PC-3 (cell line): ENCODE data around the gene FPGS. TPM values are rescaled to one million over a fixed set of nuclear protein-coding genes. Genes with fewer than 3 reads are reported as not detected.

ENCODE experiments used
- ATAC-seq: fragments of 200-7000 bp; cut with Tn5 transposase; 2 replicates; pipeline ENCODE4 v1.9.1; 2020; ENCODE audit warnings: mild to moderate bottlenecking, moderate library complexity
- BruUV-seq: library from RNA; stranded (reverse); fragments of 400-500 nt; replicated peaks from 2 replicates; lab custom pipeline; 2021; lab: Mats Ljungman, UMichigan
- CTCF ChIA-PET: fragments of 300-600 bp; sonication (Branson Sonifier 250); formaldehyde crosslinking; loops from one replicate; lab custom pipeline; 2022; ENCODE audit warnings: antibody characterized with exemption; lab: Charles Lee
- POLR2A ChIA-PET: fragments of 300-600 bp; sonication (Branson Sonifier 250); formaldehyde crosslinking; loops from one replicate; lab custom pipeline; 2022; ENCODE audit warnings: antibody characterized with exemption; ENCODE audit not compliant: unreplicated experiment; lab: Charles Lee
- DNase-seq: peaks from one replicate; pipeline ENCODE4 v3.0.0-alpha.2; 2015
- H2AFZ ChIP-seq: fragments of 300-600 bp; sonication (generic); 2 replicates; pipeline ENCODE4 v1.6.0; 2016; ENCODE audit warnings: antibody characterized with exemption, low read length
- H3F3A ChIP-seq: fragments of 300-600 bp; sonication (generic); one replicate; pipeline ENCODE4 v1.6.0; 2017; ENCODE audit warnings: antibody characterized with exemption, low read length, control low read depth, mild to moderate bottlenecking; ENCODE audit not compliant: unreplicated experiment
- H3K27ac ChIP-seq: fragments of 300-600 bp; sonication (generic); 2 replicates; pipeline ENCODE4 v1.5.1; 2016; ENCODE audit warnings: mild to moderate bottlenecking, low read length
- H3K27me3 ChIP-seq: fragments of 300-600 bp; sonication (generic); 2 replicates; pipeline ENCODE4 v1.6.1; 2016; ENCODE audit warnings: low read length, mixed read lengths
- H3K36me3 ChIP-seq: fragments of 300-600 bp; sonication (generic); 2 replicates; pipeline ENCODE4 v1.6.1; 2016; ENCODE audit warnings: low read depth, mixed run types, low read length, mixed read lengths
- H3K4me1 ChIP-seq: fragments of 300-600 bp; sonication (generic); 2 replicates; pipeline ENCODE4 v1.5.1; 2016; ENCODE audit warnings: low read length; ENCODE audit not compliant: insufficient read depth
- H3K4me2 ChIP-seq: fragments of 300-600 bp; sonication (generic); 2 replicates; pipeline ENCODE4 v1.6.0; 2016; ENCODE audit warnings: low read length
- H3K4me3 ChIP-seq: fragments of 300-600 bp; sonication (generic); 2 replicates; pipeline ENCODE4 v1.5.1; 2016; ENCODE audit warnings: mild to moderate bottlenecking, low read length, mixed read lengths
- H3K79me2 ChIP-seq: fragments of 300-600 bp; sonication (generic); 2 replicates; pipeline ENCODE4 v1.6.1; 2017; ENCODE audit warnings: low read length, mixed read lengths
- H3K9ac ChIP-seq: fragments of 300-600 bp; sonication (generic); 2 replicates; pipeline ENCODE4 v1.6.0; 2016; ENCODE audit warnings: mild to moderate bottlenecking, low read length
- H3K9me2 ChIP-seq: fragments of 300-600 bp; sonication (generic); replicated peaks from 2 replicates; pipeline ENCODE4 v1.6.1; 2016; ENCODE audit warnings: mixed run types, low read length, mixed read lengths
- H3K9me3 ChIP-seq: fragments of 300-600 bp; sonication (generic); 2 replicates; pipeline ENCODE4 v1.6.1; 2016; ENCODE audit warnings: low read length, mixed read lengths
- H4K20me1 ChIP-seq: fragments of 300-600 bp; sonication (generic); 2 replicates; pipeline ENCODE4 v1.6.1; 2016; ENCODE audit warnings: low read length, mixed read lengths
- EZH2 ChIP-seq: fragments of 300-600 bp; sonication (generic); IDR thresholded peaks from one replicate; pipeline ENCODE4 v1.6.1; 2017; ENCODE audit warnings: antibody characterized with exemption, mild to moderate bottlenecking, low read length; ENCODE audit not compliant: unreplicated experiment
- EZH2phosphoT487 ChIP-seq: fragments of 300-600 bp; sonication (generic); IDR thresholded peaks from 2 replicates; pipeline ENCODE4 v1.6.1; 2018; ENCODE audit warnings: mild to moderate bottlenecking, antibody characterized with exemption, low read length, borderline replicate concordance
- intact Hi-C: fragments of 100-400 bp; cut with micrococcal nuclease; formaldehyde crosslinking; loops from 2 replicates; pipeline ENCODE4 v1.9.0; 2023
- total RNA-seq: library from RNA; depleted of rRNA; stranded (reverse); fragments of >200 nt; gene quantifications from 2 replicates; pipeline ENCODE4 v1.2.3, GENCODE V29; 2014
- TF ChIP-seq, protein P1 (sequence below): fragments of 300-600 bp; sonication (generic); conservative IDR thresholded peaks from 2 replicates; pipeline ENCODE4 v1.5.1; 2017; ENCODE audit warnings: antibody characterized with exemption, low read depth, mild to moderate bottlenecking, low read length

The FPGS gene
- total RNA-seq, 1 experiment from 2014 or later = 78.5 TPM

DNA sequence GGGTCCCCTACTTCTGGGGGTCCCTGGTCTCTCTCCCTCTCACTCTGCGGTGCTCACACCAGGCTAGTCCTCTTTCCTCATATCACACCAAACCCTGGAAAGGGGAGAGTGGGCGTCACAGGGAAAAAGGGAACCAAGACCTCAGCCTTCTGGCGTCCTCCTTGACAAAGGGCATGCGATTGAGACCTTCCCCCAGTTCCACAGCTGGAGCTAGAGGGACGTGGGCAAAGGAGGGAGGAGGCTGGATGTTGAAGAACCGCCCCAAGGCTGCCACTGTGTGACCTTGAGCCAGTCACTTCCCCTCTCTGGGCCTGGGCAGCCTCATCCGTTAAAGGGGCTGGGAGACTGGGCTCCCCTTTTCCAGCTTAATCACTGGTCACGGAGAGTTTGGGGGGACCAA is 49.1 kb upstream of the FPGS start:
- peaks cover 20% of the 10 kb centered on the region for H3K27me3 ChIP-seq
- TF ChIP-seq EZH2phosphoT487 (no peak), EZH2 (no peak)
- TF ChIP-seq, protein P1, sequence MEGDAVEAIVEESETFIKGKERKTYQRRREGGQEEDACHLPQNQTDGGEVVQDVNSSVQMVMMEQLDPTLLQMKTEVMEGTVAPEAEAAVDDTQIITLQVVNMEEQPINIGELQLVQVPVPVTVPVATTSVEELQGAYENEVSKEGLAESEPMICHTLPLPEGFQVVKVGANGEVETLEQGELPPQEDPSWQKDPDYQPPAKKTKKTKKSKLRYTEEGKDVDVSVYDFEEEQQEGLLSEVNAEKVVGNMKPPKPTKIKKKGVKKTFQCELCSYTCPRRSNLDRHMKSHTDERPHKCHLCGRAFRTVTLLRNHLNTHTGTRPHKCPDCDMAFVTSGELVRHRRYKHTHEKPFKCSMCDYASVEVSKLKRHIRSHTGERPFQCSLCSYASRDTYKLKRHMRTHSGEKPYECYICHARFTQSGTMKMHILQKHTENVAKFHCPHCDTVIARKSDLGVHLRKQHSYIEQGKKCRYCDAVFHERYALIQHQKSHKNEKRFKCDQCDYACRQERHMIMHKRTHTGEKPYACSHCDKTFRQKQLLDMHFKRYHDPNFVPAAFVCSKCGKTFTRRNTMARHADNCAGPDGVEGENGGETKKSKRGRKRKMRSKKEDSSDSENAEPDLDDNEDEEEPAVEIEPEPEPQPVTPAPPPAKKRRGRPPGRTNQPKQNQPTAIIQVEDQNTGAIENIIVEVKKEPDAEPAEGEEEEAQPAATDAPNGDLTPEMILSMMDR = no peak
- H3K4me2 ChIP-seq = no peak overlapping the region
- ChIA-PET POLR2A (no interaction called here), CTCF (no interaction called here)
- no peak overlapping the region for H3K27ac ChIP-seq
- no peak overlapping the region for H2AFZ ChIP-seq
- intact Hi-C loops = no loop called here
- no peaks in the 10 kb centered on the region for H3K4me1 ChIP-seq
- no peaks in the 10 kb centered on the region for H3F3A ChIP-seq
- no peaks in the 10 kb centered on the region for H3K9me3 ChIP-seq
- H3K9me2 ChIP-seq = no peaks in the 10 kb centered on the region
- no peak overlapping the region for H3K4me3 ChIP-seq
- ATAC-seq (no peak), DNase-seq (no peak)
- no peaks in the 10 kb centered on the region for H4K20me1 ChIP-seq
- H3K9ac ChIP-seq = no peak overlapping the region
- H3K79me2 ChIP-seq = no peaks in the 10 kb centered on the region
- BruUV-seq = no TSS peak
- no peaks in the 10 kb centered on the region for H3K36me3 ChIP-seq

DNA sequence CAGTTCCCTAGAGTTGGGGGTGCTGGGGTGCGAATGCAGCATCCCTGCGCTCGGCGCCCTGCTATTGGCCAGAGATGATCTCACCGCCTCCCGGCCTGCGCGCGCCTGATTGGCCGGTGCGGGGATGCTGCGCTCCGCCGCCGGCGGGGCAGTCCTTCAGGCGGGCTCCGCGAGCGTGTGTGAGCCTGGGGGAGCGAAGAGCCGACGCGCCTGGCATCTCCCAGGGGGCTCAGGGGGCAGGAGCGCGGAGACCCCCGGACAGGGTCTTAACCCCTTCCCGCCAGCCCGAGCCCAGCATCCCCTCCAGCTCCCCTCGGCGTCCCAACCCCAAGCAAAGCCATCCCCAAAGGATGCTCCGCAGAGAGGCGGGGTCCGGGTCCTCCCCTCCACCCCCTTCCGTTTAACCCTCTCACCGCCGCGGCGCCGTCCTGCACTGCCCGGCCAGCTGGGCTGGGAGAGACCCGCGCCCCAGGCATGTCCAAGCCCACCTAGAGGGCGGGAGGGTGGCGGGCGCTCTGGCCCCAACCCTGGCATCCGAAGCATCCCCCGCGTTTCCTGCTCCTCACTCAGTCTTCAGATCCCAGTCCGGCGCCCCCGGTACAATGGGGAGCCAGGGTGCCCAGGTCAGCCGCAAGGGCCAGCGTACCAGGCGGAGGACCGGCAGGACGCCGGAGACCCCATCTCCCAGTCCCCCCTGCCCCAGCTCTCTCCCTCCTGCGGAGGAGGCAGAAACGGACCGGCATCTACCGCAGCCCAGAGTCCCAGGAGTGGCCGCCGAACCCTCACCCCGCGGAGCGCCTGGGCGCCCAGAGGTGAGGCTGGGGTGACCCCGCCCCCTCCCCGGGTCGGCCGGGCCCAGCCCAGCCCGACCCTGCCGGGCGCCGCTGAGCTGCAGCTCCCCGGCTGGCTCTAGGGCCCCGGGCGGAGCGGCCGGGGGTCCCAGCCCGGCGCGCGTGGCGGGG is 48.3 kb upstream of the FPGS start:
- BruUV-seq = no TSS peak
- intact Hi-C loops = no loop called here
- no peaks in the 10 kb centered on the region for H3K9me2 ChIP-seq
- H3K79me2 ChIP-seq = no peaks in the 10 kb centered on the region
- no peak overlapping the region for H3K4me2 ChIP-seq
- H2AFZ ChIP-seq = no peak overlapping the region
- TF ChIP-seq EZH2 = no peak
- TF ChIP-seq, protein P1 = no peak
- no peak for TF ChIP-seq EZH2phosphoT487
- H3K36me3 ChIP-seq = no peaks in the 10 kb centered on the region
- H4K20me1 ChIP-seq = no peaks in the 10 kb centered on the region
- H3K27ac ChIP-seq = no peak overlapping the region
- POLR2A ChIA-PET = no interaction called here
- no peaks in the 10 kb centered on the region for H3K9me3 ChIP-seq
- H3K9ac ChIP-seq = no peak overlapping the region
- CTCF ChIA-PET = no interaction called here
- DNase-seq (no peak), ATAC-seq (no peak)
- H3K4me1 ChIP-seq = no peaks in the 10 kb centered on the region
- H3K27me3 ChIP-seq = peaks cover 20% of the 10 kb centered on the region
- H3K4me3 ChIP-seq = no peak overlapping the region
- H3F3A ChIP-seq = no peaks in the 10 kb centered on the region
